CD4-positive, alpha-beta memory T cell (primary cell): Measurements from ENCODE around the gene SLC7A14. TPM values are rescaled to one million over a fixed set of nuclear protein-coding genes. Genes with fewer than 3 reads are reported as not detected.

Source experiments
- CTCF ChIA-PET: fragments of 350-600 bp; sonication (Branson Sonifier 250); formaldehyde crosslinking; loops from one replicate; lab custom pipeline; 2021; ENCODE audit warnings: inconsistent platforms; ENCODE audit not compliant: partially characterized antibody; lab: Charles Lee
- POLR2A ChIA-PET: fragments of 350-600 bp; sonication (Branson Sonifier 250); formaldehyde crosslinking; loops from one replicate; lab custom pipeline; 2021; ENCODE audit not compliant: partially characterized antibody; lab: Charles Lee
- DNase-seq, 5 donors: peaks; one replicate each; pipeline versions ENCODE4 v3.0.0 to v3.0.0-alpha.2; 2020 to 2022; ENCODE audit warnings: mixed read lengths in 1 of 5
- H3K27ac ChIP-seq: one replicate; pipeline ENCODE4 v1.7.0; 2013; ENCODE audit warnings: low read depth, low read length
- H3K27me3 ChIP-seq: 2 replicates; pipeline ENCODE4 v1.7.0; 2013; ENCODE audit warnings: mild to moderate bottlenecking, low read length, moderate library complexity; ENCODE audit not compliant: insufficient read depth
- H3K36me3 ChIP-seq: 2 replicates; pipeline ENCODE4 v1.7.0; 2013; ENCODE audit warnings: mild to moderate bottlenecking, low read length, moderate library complexity; ENCODE audit not compliant: insufficient read depth
- H3K4me1 ChIP-seq: 2 replicates; pipeline ENCODE4 v1.7.0; 2013; ENCODE audit warnings: mild to moderate bottlenecking, low read length, moderate library complexity; ENCODE audit not compliant: insufficient read depth
- H3K4me3 ChIP-seq, 2 donors: one replicate each; pipeline ENCODE4 v1.7.0; 2013; ENCODE audit warnings: low read length in 2 of 2, mild to moderate bottlenecking in 1 of 2
- H3K9me3 ChIP-seq, 2 donors: one replicate each; pipeline ENCODE4 v1.7.0; 2013; ENCODE audit warnings: low read length in 2 of 2, control low read depth in 1 of 2; ENCODE audit not compliant: control insufficient read depth in 1 of 2
- H3K27ac Mint-ChIP-seq, 7 donors: one replicate each; pipeline ENCODE4 v1.8.0; 2020 to 2021; ENCODE audit warnings: mixed read lengths in 7 of 7, mild to moderate bottlenecking in 6 of 7, inconsistent platforms in 3 of 7, moderate library complexity in 3 of 7
- H3K27me3 Mint-ChIP-seq, 2 donors: one replicate each; pipeline ENCODE4 v1.8.0; 2020 to 2021; ENCODE audit warnings: mixed read lengths in 2 of 2
- H3K36me3 Mint-ChIP-seq, 2 donors: one replicate each; pipeline ENCODE4 v1.8.0; 2020 to 2021; ENCODE audit warnings: mixed read lengths in 2 of 2, inconsistent platforms in 1 of 2, mild to moderate bottlenecking in 1 of 2
- H3K4me1 Mint-ChIP-seq, 4 donors: one replicate each; pipeline ENCODE4 v1.8.0; 2020 to 2021; ENCODE audit warnings: mixed read lengths in 4 of 4, mild to moderate bottlenecking in 1 of 4
- H3K4me3 Mint-ChIP-seq, 8 donors: one replicate each; pipeline ENCODE4 v1.8.0; 2020 to 2021; ENCODE audit warnings: mixed read lengths in 8 of 8, mild to moderate bottlenecking in 7 of 8, moderate library complexity in 6 of 8, inconsistent platforms in 3 of 8
- H3K9me3 Mint-ChIP-seq, 8 donors: one replicate each; pipeline ENCODE4 v1.8.0; 2020 to 2021; ENCODE audit warnings: mixed read lengths in 8 of 8, mild to moderate bottlenecking in 5 of 8, inconsistent platforms in 3 of 8, moderate library complexity in 1 of 8
- intact Hi-C: fragments of 100-400 bp; cut with micrococcal nuclease; formaldehyde crosslinking; loops from one replicate; pipeline ENCODE4 v1.15.1; 2023
- polyA plus RNA-seq, 2 donors: library from polyadenylated mRNA; unstranded; fragments of 300-500 nt; fragmentation: Illumina TruSeq; gene quantifications; one replicate each; pipeline ENCODE4 v1.2.3, GENCODE V29; 2021
- total RNA-seq, 2 experiments: library from RNA; stranded (reverse); gene quantifications; one replicate each; pipeline ENCODE4 v1.2.3, GENCODE V29; 2021

The SLC7A14 gene
- total and polyA plus RNA-seq, 4 experiments from 2014 or later: not detected

- DNase-seq: no peak
- Histone ChIP-seq H3K9me3 (no peaks in the 10 kb centered on the region), H3K4me3 (no peak overlapping the region), H3K27me3 (no peaks in the 10 kb centered on the region), H3K27ac (no peak overlapping the region), H3K4me1 (peaks cover 12% of the 10 kb centered on the region), H3K36me3 (no peaks in the 10 kb centered on the region)
- intact Hi-C loops: no loop called here
- ChIA-PET CTCF (interaction anchor here (5.3 kb wide), 1 partner anchor 15 kb away, joined by 24 read pairs; no protein-coding TSS in a partner anchor), POLR2A (no interaction called here)
- Mint-ChIP-seq H3K9me3 (no peaks in the 10 kb centered on the region), H3K4me1 (peaks cover 9 to 21% (median 14%) of the 10 kb centered on the region in 4 donors), H3K27me3 (peaks cover 2 to 6% of the 10 kb centered on the region in 2 donors), H3K36me3 (no peaks in the 10 kb centered on the region), H3K27ac (no peak overlapping the region), H3K4me3 (no peak overlapping the region)
Observed at GRCh38 chr3:170428095-170428494, 157.8 kb downstream of the SLC7A14 start.

- no peaks in the 10 kb centered on the region for H3K27me3 ChIP-seq
- intact Hi-C loops: no loop called here
- peaks cover 12% of the 10 kb centered on the region for H3K4me1 ChIP-seq
- H3K27ac Mint-ChIP-seq: no peak overlapping the region
- no peak overlapping the region for H3K4me3 Mint-ChIP-seq
- H3K27me3 Mint-ChIP-seq: peaks cover 5 to 11% of the 10 kb centered on the region in 2 donors
- H3K36me3 Mint-ChIP-seq: no peaks in the 10 kb centered on the region
- POLR2A ChIA-PET: interaction anchor here (0.9 kb wide), 1 partner anchor 9 kb away, joined by 4 read pairs; no protein-coding TSS in a partner anchor
- no peak overlapping the region for H3K27ac ChIP-seq
- CTCF ChIA-PET: interaction anchor here (5.3 kb wide), 1 partner anchor 13 kb away, joined by 24 read pairs; no protein-coding TSS in a partner anchor
- no peak for DNase-seq
- peaks cover 9 to 21% (median 14%) of the 10 kb centered on the region in 4 donors for H3K4me1 Mint-ChIP-seq
- H3K36me3 ChIP-seq: no peaks in the 10 kb centered on the region
- no peaks in the 10 kb centered on the region for H3K9me3 Mint-ChIP-seq
- H3K4me3 ChIP-seq: no peak overlapping the region
- H3K9me3 ChIP-seq: no peaks in the 10 kb centered on the region
Observed at GRCh38 chr3:170426240-170426797, 159.6 kb downstream of the SLC7A14 start.

GRCh38 chr3:170425491-170426239 is 160.2 kb downstream of the SLC7A14 start:
- H3K36me3 Mint-ChIP-seq: no peaks in the 10 kb centered on the region
- DNase-seq: no peak
- H3K27ac ChIP-seq: no peak overlapping the region
- ChIA-PET POLR2A (interaction anchor here (0.9 kb wide), 1 partner anchor 9 kb away, joined by 4 read pairs; no protein-coding TSS in a partner anchor), CTCF (interaction anchor here (5.3 kb wide), 1 partner anchor 12 kb away, joined by 24 read pairs; no protein-coding TSS in a partner anchor)
- no peaks in the 10 kb centered on the region for H3K27me3 ChIP-seq
- H3K36me3 ChIP-seq: no peaks in the 10 kb centered on the region
- H3K4me3 Mint-ChIP-seq: no peak overlapping the region
- intact Hi-C loops: no loop called here
- H3K27me3 Mint-ChIP-seq: peaks cover 7 to 14% of the 10 kb centered on the region in 2 donors
- no peaks in the 10 kb centered on the region for H3K9me3 ChIP-seq
- no peaks in the 10 kb centered on the region for H3K9me3 Mint-ChIP-seq
- peaks cover 12% of the 10 kb centered on the region for H3K4me1 ChIP-seq
- no peak overlapping the region for H3K27ac Mint-ChIP-seq
- H3K4me1 Mint-ChIP-seq: peaks cover 9 to 23% (median 14%) of the 10 kb centered on the region in 4 donors
- no peak overlapping the region for H3K4me3 ChIP-seq

GRCh38 chr3:170424879-170425278 is 161.0 kb downstream of the SLC7A14 start:
- intact Hi-C loops: no loop called here
- CTCF ChIA-PET: interaction anchor here (5.3 kb wide), 1 partner anchor 11 kb away, joined by 24 read pairs; no protein-coding TSS in a partner anchor
- no peak overlapping the region for H3K27ac Mint-ChIP-seq

GRCh38 chr3:170423001-170423615 is 162.8 kb downstream of the SLC7A14 start:
- Histone ChIP-seq H3K4me1 (peaks cover 22% of the 10 kb centered on the region), H3K27ac (no peak overlapping the region), H3K36me3 (no peaks in the 10 kb centered on the region), H3K4me3 (no peak overlapping the region), H3K9me3 (no peaks in the 10 kb centered on the region), H3K27me3 (peaks cover 9% of the 10 kb centered on the region)
- no peak overlapping the region for H3K4me3 Mint-ChIP-seq
- no peaks in the 10 kb centered on the region for H3K36me3 Mint-ChIP-seq
- POLR2A ChIA-PET: no interaction called here
- peaks cover 8 to 13% (median 11%) of the 10 kb centered on the region in 4 donors for H3K4me1 Mint-ChIP-seq
- no peak overlapping the region for H3K27ac Mint-ChIP-seq
- CTCF ChIA-PET: interaction anchor here (5.3 kb wide), 1 partner anchor 10 kb away, joined by 24 read pairs; no protein-coding TSS in a partner anchor
- DNase-seq: no peak
- H3K27me3 Mint-ChIP-seq: peaks cover 21% of the 10 kb centered on the region in 2 donors
- H3K9me3 Mint-ChIP-seq: no peaks in the 10 kb centered on the region
- intact Hi-C loops: no loop called here

More at GRCh38 chr3:170424879-170425278, 161.0 kb downstream of the SLC7A14 start:
- Mint-ChIP-seq H3K9me3 (no peaks in the 10 kb centered on the region), H3K4me1 (peaks cover 13 to 25% (median 20%) of the 10 kb centered on the region in 4 donors), H3K36me3 (no peaks in the 10 kb centered on the region), H3K4me3 (no peak overlapping the region), H3K27me3 (peaks cover 13 to 19% of the 10 kb centered on the region in 2 donors)
- Histone ChIP-seq H3K27ac (no peak overlapping the region), H3K27me3 (peaks cover 5% of the 10 kb centered on the region), H3K9me3 (no peaks in the 10 kb centered on the region), H3K36me3 (no peaks in the 10 kb centered on the region), H3K4me1 (peaks cover 18% of the 10 kb centered on the region), H3K4me3 (no peak overlapping the region)
- DNase-seq: no peak
- POLR2A ChIA-PET: no interaction called here

GRCh38 chr3:170421758-170422157 is 164.1 kb downstream of the SLC7A14 start:
- Mint-ChIP-seq H3K27me3 (peaks cover 30% of the 10 kb centered on the region in 2 donors), H3K36me3 (no peaks in the 10 kb centered on the region), H3K9me3 (no peaks in the 10 kb centered on the region), H3K27ac (peak overlapping the region in 1 of 7 donors; percentile 53), H3K4me1 (peaks cover 8 to 13% (median 11%) of the 10 kb centered on the region in 4 donors), H3K4me3 (no peak overlapping the region)
- ChIA-PET POLR2A (no interaction called here), CTCF (no interaction called here)
- H3K27ac ChIP-seq: no peak overlapping the region
- H3K9me3 ChIP-seq: no peaks in the 10 kb centered on the region
- intact Hi-C loops: no loop called here
- H3K4me3 ChIP-seq: no peak overlapping the region
- H3K4me1 ChIP-seq: peaks cover 22% of the 10 kb centered on the region
- no peak for DNase-seq
- H3K27me3 ChIP-seq: peaks cover 9% of the 10 kb centered on the region
- H3K36me3 ChIP-seq: no peaks in the 10 kb centered on the region
